Suprapubic skin (tissue), 4 donors: ENCODE measurements around the gene BMP8B. TPM values are rescaled to one million over a fixed set of nuclear protein-coding genes. Genes with fewer than 3 reads are reported as not detected.
"Not testable (repeated sequence)": the region's sequence is repeated elsewhere in the genome, so short reads cannot be mapped to it uniquely, and the experiment has no call there.

Experiments used
- DNase-seq, 2 donors: peaks; one replicate each; pipeline ENCODE4 v3.0.0-alpha.2; 2019; ENCODE audit warnings: low spot score in 2 of 2
- H3K27ac ChIP-seq: fragments of 200-600 bp; sonication (generic); one replicate; pipeline ENCODE4 v1.5.1; 2019
- H3K27me3 ChIP-seq: fragments of 200-600 bp; sonication (generic); one replicate; pipeline ENCODE4 v1.5.1; 2019
- H3K36me3 ChIP-seq: fragments of 200-600 bp; sonication (generic); one replicate; pipeline ENCODE4 v1.5.1; 2019
- H3K4me1 ChIP-seq: fragments of 200-600 bp; sonication (generic); one replicate; pipeline ENCODE4 v1.5.1; 2019
- H3K4me3 ChIP-seq: fragments of 200-600 bp; sonication (generic); one replicate; pipeline ENCODE4 v1.5.1; 2019; ENCODE audit warnings: mild to moderate bottlenecking
- H3K9me3 ChIP-seq: fragments of 200-600 bp; sonication (generic); one replicate; pipeline ENCODE4 v1.5.1; 2019
- CTCF ChIP-seq, 2 donors: fragments of 200-600 bp in 1 of 2; fragments of 450-650 bp in 1 of 2; sonication (generic) in 1 of 2; IDR thresholded peaks; one replicate each; pipeline ENCODE4 v1.5.1; 2016 to 2019; ENCODE audit warnings: antibody characterized with exemption in 2 of 2, mild to moderate bottlenecking in 1 of 2, moderate library complexity in 1 of 2
- EP300 ChIP-seq: sonication (generic); formaldehyde crosslinking; IDR thresholded peaks from one replicate; pipeline ENCODE4 v1.6.1; 2017; ENCODE audit warnings: antibody characterized with exemption
- POLR2A ChIP-seq, 2 donors: fragments of 450-650 bp; IDR thresholded peaks; one replicate each; pipeline ENCODE4 v1.6.1; 2017; ENCODE audit warnings: antibody characterized with exemption in 2 of 2, mild to moderate bottlenecking in 2 of 2, moderate library complexity in 2 of 2
- POLR2AphosphoS5 ChIP-seq, 3 donors: sonication (generic); formaldehyde crosslinking; IDR thresholded peaks; one replicate each; pipeline ENCODE4 v1.6.1; 2017; ENCODE audit warnings: antibody characterized with exemption in 3 of 3
- WGBS: methylation state at CpG from one replicate; pipeline ENCODE4 v1.1.5; 2018; 5-methylcytosine and 5-hydroxymethylcytosine counted together
- total RNA-seq, 4 donors: library from RNA; depleted of rRNA; stranded (reverse); fragments of >200 nt; gene quantifications; one replicate each; pipeline ENCODE4 v1.1.0, GENCODE V29; 2016

Gene BMP8B
- total RNA-seq, 4 donors from 2014 or later = 0.83 to 3.5 (median 2.1) TPM

GRCh38 chr1:39827201-39827600 lies 38.5 kb upstream of the BMP8B start:
- 50% methylated on average over 7 of the region's 7 CpGs for whole genome bisulfite sequencing

GRCh38 chr1:39826583-39826982 lies 37.9 kb upstream of the BMP8B start:
- Histone ChIP-seq H3K9me3 (no peaks in the 10 kb centered on the region), H3K4me3 (no peak overlapping the region), H3K36me3 (no peaks in the 10 kb centered on the region), H3K27me3 (no peaks in the 10 kb centered on the region), H3K27ac (no peak overlapping the region), H3K4me1 (peaks cover 11% of the 10 kb centered on the region)
- TF ChIP-seq POLR2AphosphoS5 (IDR thresholded peaks at IDR 0.05) (no peak), POLR2A (IDR thresholded peaks at IDR 0.05) (no peak), EP300 (no peak), CTCF (IDR thresholded peaks at IDR 0.05) (no peak)
- no peak for DNase-seq
- WGBS = 64% methylated on average over 6 of the region's 6 CpGs

More at GRCh38 chr1:39827201-39827600, 38.5 kb upstream of the BMP8B start:
- no peak for TF ChIP-seq EP300
- TF ChIP-seq CTCF (IDR thresholded peaks at IDR 0.05) = no peak
- TF ChIP-seq POLR2A (IDR thresholded peaks at IDR 0.05) = no peak
- TF ChIP-seq POLR2AphosphoS5 (IDR thresholded peaks at IDR 0.05) = no peak
- Histone ChIP-seq H3K36me3 (no peaks in the 10 kb centered on the region), H3K9me3 (no peaks in the 10 kb centered on the region), H3K27ac (no peak overlapping the region), H3K4me3 (no peak overlapping the region), H3K4me1 (peaks cover 11% of the 10 kb centered on the region), H3K27me3 (no peaks in the 10 kb centered on the region)
- DNase-seq = no peak

GRCh38 chr1:39825432-39825941 lies 36.8 kb upstream of the BMP8B start:
- no peaks in the 10 kb centered on the region for H3K36me3 ChIP-seq
- 87% methylated on average over 7 of the region's 7 CpGs for WGBS
- H3K27me3 ChIP-seq = no peaks in the 10 kb centered on the region
- no peak for DNase-seq
- TF ChIP-seq POLR2A (IDR thresholded peaks at IDR 0.05) = no peak
- no peak for TF ChIP-seq EP300
- no peak for TF ChIP-seq POLR2AphosphoS5 (IDR thresholded peaks at IDR 0.05)
- TF ChIP-seq CTCF (IDR thresholded peaks at IDR 0.05) = no peak
- H3K27ac ChIP-seq = no peak overlapping the region
- no peaks in the 10 kb centered on the region for H3K9me3 ChIP-seq
- H3K4me3 ChIP-seq = no peak overlapping the region
- peaks cover 11% of the 10 kb centered on the region for H3K4me1 ChIP-seq

- not testable (repeated sequence) for DNase-seq, H3K4me3 ChIP-seq, H3K27me3 ChIP-seq, H3K27ac ChIP-seq, H3K36me3 ChIP-seq, H3K9me3 ChIP-seq
- H3K4me1 ChIP-seq = peaks cover 14% of the 10 kb centered on the region
- WGBS = 87% methylated on average over 3 of the region's 3 CpGs
Observed at GRCh38 chr1:39823450-39823849, 34.8 kb upstream of the BMP8B start.

GRCh38 chr1:39822146-39822545 lies 33.5 kb upstream of the BMP8B start:
- Histone ChIP-seq H3K4me3 (no peak overlapping the region), H3K27me3 (peaks cover 4% of the 10 kb centered on the region), H3K9me3 (no peaks in the 10 kb centered on the region), H3K36me3 (no peaks in the 10 kb centered on the region), H3K27ac (no peak overlapping the region), H3K4me1 (peaks cover 27% of the 10 kb centered on the region)
- no peak for DNase-seq
- 64% methylated on average over 5 of the region's 5 CpGs for WGBS
- TF ChIP-seq CTCF (IDR thresholded peaks at IDR 0.05) = no peak
- TF ChIP-seq POLR2AphosphoS5 (IDR thresholded peaks at IDR 0.05) = no peak
- TF ChIP-seq POLR2A (IDR thresholded peaks at IDR 0.05) = no peak
- TF ChIP-seq EP300 = no peak
